Daoy (cell line): ENCODE data around the gene PPM1J. TPM values are rescaled to one million over a fixed set of nuclear protein-coding genes. Genes with fewer than 3 reads are reported as not detected.

ENCODE experiments used
- DNase-seq: peaks from one replicate; pipeline ENCODE4 v3.0.0-alpha.2; 2015; ENCODE audit warnings: low read depth
- total RNA-seq: library from RNA; depleted of rRNA; stranded (reverse); fragments of >200 nt; shearing (Covaris generic); gene quantifications from 2 replicates; pipeline ENCODE4 v1.2.3, GENCODE V29; 2014

Gene PPM1J
- total RNA-seq, 1 experiment from 2014 or later, result 0.06 TPM

GRCh38 chr1:112704934-112705627 lies 10.1 kb downstream of the PPM1J start:
- peak; percentile 100 for DNase-seq

DNA sequence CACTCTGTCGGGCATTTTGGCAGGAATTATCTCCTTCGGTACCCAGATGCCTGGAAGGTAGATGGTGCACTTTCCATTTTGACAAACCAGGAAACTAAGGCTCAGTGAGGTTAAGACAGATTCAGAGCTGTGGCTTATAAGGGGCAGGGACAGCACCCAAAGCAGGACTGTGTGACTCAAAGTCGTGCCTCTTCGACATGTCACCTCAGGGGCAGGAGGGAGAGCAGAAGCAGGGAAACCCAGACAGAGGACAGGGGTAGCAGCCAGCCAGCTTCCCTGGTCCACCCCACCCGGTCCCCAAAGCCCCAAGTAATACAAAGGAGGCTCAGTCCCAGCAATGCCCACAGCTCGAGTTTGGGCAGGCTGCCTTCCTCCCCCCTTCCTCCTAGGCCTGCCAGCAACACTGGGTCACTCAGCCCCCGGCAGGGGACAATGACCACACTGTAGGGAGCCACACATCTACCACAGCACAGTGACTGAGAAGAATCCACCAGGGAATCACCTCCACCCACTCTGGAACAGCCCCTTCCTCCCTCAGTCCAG lies 10.7 kb downstream of the PPM1J start:
- DNase-seq, result no peak

GRCh38 chr1:112703706-112704105 lies 11.4 kb downstream of the PPM1J start:
- no peak for DNase-seq

- no peak for DNase-seq
These were observed 12.5 kb downstream of the PPM1J start for GRCh38 chr1:112702420-112703261.

- no peak for DNase-seq
These were observed 13.1 kb downstream of the PPM1J start for GRCh38 chr1:112702067-112702395.

GRCh38 chr1:112701227-112702066 lies 13.7 kb downstream of the PPM1J start:
- DNase-seq, result peak; percentile 43

DNA sequence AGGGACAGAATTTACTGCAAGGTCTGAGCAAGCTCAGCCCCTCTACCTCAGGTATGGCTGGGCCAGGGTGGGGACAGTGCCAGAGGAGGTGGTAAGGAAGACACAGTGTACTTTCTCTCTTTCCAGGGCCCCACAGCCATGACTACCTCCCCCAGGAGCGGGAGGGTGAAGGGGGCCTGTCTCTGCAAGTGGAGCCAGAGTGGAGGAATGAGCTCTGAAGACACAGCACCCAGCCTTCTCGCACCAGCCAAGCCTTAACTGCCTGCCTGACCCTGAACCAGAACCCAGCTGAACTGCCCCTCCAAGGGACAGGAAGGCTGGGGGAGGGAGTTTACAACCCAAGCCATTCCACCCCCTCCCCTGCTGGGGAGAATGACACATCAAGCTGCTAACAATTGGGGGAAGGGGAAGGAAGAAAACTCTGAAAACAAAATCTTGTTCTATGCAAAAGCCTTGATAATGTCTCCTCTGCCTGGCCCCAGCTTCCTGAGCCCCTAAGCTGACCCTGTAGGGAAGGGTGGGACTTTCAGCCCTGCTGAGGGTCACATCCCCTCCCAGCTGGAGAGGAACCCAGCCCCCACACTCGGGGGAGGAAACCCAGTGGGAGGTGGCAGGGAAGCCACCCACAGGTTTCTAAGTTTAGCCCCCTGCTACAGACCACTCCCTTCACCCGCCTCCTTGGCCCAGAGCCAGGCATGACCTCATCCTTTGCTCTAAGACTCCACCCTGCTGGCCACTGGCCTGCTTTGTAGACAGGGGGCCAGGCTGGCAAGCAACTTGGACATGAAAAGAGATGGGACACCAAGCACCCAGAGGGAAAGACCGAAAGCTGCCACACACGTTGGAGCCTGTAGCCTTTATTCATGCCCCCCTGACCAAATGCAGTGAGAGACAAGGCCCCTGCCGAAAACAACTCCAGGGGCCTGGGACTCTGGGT lies 14.6 kb downstream of the PPM1J start:
- peak; percentile 99 for DNase-seq

DNA sequence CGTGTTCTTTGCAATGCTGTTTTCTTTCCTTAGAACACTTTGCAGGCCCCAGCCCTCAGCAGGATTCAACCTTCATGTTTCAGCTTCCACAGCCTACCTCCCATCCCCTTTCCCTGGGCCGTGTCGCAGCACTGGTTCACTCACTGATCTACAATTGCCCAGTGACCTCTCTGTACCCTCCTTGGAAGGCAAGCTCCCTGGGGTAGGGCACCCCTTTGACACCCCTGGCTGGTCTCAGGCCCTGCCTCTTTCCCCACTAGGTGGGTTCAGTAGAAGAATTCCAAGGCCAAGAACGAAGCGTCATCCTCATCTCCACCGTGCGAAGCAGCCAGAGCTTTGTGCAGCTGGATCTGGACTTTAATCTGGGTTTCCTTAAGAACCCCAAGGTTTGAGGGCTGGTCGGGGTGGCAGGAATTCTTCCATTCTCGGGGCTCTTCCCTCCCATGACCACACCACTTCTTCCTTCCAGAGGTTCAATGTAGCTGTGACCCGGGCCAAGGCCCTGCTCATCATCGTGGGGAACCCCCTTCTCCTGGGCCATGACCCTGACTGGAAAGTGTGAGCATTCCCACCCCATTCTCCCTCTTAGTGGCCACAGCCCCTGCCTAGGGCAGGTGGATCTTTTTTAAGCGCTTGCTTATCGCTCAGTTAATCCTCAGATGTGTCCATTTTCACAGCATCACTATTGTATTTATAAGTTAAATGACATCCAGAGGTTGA lies 15.5 kb downstream of the PPM1J start:
- no peak for DNase-seq

DNA sequence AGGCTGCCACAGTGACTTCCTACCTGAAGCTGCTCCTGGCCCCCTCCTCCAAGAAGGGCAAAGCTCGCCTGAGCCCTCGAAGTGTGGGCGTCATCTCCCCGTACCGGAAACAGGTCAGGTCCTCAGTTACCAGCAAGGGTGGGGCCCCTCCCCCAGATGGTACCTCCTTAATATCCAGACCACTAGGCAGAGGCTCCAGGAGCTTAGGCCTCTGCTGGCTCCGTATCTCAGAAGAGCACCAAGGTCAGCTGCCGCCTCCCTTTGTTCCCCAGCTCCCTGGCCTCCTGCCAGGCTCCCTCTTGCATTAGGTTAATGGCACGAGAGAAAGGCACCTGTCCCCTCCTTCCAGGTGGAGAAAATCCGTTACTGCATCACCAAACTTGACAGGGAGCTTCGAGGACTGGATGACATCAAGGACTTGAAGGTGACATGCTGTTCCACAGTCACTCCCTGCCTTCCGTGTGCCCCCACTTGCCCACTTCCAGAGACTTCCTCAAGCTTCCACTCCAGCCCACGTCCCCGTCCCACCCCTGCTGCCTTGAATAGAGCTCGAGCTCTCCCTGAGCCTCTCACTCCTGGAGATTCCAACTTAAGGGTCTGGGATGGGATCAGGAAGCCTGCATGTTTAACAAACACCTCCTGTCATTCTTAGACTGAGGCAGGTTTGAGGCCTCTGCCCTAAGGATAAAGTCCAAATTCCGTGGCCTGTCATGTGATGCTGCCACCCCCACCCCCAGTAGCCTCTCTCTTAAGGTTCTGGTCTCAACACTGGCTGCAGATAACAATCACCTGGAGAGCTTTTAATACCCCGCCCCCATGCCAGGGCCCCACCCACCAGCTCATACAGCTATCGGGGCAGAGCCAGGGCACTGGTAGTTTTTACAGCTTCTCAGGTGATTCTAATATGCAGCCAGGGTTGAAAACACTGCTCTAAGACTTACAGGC lies 16.5 kb downstream of the PPM1J start:
- no peak for DNase-seq

DNA sequence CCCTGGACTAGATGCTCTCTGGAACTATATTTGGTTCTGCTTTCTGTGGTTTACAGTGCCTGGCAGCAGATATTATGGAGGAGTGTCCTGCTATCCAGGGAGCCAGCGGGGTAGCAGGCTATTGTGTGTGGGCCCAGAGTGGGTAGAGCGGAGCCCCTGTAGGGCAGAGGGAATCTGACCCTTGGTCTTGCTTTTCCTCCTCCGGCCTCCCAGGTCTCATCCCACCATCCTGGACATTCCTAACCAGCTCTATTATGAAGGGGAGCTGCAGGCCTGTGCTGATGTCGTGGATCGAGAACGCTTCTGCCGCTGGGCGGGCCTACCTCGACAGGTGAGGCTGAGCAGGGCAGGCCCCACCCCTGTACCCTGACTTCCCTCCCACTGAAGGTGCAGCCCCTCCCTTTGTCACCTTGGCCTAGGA lies 17.3 kb downstream of the PPM1J start:
- DNase-seq, result no peak

DNA sequence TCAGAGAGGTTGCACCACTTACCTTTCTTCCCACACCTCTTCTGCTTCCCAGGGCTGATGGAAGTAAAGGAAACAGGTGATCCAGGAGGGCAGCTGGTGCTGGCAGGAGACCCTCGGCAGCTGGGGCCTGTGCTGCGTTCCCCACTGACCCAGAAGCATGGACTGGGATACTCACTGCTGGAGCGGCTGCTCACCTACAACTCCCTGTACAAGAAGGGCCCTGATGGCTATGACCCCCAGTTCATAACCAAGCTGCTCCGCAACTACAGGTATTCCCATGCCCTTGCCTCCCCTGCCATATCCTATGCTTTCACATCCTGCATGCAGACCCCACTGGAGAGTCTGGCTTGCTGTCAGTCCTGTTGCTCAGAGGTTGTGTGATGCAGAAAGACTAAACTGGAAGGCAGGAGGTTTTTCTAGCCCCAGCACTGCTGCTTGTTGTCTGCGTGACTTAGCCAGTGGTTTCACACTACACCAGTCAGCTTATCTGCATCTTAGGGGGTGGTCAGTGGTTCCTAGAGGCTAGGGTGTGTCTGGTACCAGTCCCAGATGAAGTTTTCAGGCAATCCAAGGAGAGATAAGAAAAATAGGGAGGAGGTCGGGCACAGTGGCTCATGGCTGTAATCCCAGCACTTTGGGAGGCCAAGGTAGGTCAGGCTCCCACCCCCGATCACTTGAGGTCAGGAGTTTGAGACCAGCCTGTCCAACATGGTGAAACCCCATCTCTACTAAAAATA lies 18.4 kb downstream of the PPM1J start:
- DNase-seq, result no peak

GRCh38 chr1:112695276-112695675 lies 19.9 kb downstream of the PPM1J start:
- no peak for DNase-seq

- DNase-seq, result no peak
These were observed 20.7 kb downstream of the PPM1J start for GRCh38 chr1:112694363-112694929.

DNA sequence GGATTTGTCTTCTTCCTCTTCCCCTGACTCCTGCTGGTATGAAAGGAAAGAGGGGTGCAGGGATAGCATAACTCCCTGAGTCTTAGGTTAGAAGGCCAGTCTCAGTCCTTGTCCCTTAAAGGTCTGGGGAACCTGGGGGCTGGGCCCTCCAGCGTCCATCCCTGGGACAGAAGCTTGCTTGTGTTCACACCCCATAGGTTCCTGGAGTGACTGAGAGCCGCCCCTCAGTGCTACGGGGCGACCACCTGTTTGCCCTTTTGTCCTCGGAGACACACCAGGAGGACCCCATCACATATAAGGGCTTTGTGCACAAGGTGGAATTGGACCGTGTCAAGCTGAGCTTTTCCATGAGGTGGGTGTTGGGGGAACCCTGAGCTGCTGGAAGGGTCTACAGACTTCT lies 21.3 kb downstream of the PPM1J start:
- DNase-seq, result no peak

DNA sequence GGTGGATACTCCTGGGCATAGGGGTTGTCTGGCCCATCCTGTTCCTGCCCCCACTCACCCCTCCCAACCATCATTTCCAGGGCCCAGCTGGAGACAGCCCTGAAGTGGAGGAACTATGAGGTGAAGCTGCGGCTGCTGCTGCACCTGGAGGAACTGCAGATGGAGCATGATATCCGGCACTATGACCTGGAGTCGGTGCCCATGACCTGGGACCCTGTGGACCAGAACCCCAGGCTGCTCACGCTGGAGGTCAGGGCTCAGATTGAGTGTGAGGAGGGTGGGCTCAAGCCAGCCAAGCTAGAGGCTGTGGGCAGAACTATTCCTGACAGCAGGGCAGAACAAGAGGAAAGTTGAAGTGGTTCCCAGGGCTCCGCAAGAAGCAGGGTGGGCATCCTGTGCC lies 22.5 kb downstream of the PPM1J start:
- no peak for DNase-seq

GRCh38 chr1:112689842-112690237 lies 25.3 kb downstream of the PPM1J start:
- DNase-seq, result no peak

DNA sequence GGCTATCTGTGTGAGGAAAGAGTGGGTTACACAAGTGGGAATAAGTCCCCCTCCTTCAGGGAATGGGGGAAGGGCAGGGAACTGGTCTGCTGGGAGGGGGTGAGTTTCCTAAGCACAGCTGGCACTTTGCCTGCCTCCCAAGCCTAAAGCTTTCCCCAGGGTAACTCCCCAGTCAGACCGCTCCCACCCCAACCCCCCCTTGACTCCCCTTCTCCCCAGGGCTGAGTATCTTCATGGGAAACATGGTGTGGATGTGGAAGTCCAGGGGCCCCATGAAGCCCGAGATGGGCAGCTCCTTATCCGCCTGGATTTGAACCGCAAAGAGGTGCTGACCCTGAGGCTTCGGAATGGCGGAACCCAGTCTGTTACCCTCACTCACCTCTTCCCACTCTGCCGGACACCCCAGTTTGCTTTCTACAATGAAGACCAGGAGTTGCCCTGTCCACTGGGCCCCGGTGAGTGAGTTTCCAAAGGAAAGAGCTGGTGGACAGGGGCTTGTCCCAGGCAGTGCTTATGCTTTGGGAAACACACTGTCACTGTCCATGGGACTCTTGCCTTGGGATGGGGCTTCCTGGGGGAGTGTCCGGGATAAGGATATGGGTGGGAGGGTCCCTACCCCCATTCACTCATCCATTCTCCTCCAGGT lies 25.8 kb downstream of the PPM1J start:
- no peak for DNase-seq

GRCh38 chr1:112688781-112689193 lies 26.3 kb downstream of the PPM1J start:
- no peak for DNase-seq
